Kidney capillary endothelial cell (primary cell): ENCODE results near the gene TPCN1.

ENCODE experiments used
- DNase-seq: peaks from one replicate; pipeline ENCODE4 v3.0.0-alpha.2; 2018; ENCODE audit warnings: low spot score

The TPCN1 gene

GRCh38 chr12:113339540-113339939, 118.3 kb downstream of the TPCN1 start:
- DNase-seq = no peak

DNA sequence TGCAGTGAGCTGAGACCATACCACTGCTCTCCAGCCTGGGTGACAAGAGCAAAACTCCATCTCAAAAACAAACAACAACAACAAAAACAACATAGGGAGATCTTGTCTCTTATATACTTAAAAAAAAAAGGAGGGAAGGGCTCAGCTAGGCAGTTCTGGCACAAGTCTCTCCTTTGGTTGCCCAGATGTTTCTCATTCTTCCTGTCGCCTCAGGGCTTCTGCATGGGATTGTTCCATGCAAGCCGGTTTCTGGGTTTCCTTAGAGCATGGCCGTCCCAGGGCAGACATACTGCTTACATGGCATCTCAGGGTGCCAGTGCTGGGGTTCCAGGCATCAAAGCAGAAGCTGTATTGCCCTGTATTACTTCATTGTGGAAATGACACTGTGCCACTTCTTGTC, 118.8 kb downstream of the TPCN1 start:
- no peak for DNase-seq

DNA sequence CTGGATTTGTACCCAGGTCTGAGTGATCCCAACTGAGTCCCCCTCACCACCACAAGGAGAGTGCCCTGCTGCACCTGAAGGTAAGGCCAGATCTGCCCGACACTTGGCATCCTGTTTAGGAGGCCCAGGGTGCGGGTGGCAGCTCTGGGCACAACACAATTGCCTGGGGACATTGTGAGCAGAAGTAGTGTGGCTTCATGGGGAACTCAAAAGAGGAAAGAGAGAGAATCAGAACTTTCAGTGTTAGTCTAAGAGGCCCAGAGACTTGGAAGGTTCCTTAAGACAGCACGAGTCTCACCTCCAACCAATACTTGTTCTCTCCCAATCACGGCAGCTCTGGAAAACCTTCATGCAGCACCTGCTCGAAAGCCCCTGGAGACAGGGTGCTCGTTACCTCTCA, 120.3 kb downstream of the TPCN1 start:
- DNase-seq = no peak

- DNase-seq = no peak
Measured at GRCh38 chr12:113345318-113345717, 124.1 kb downstream of the TPCN1 start.

- no peak for DNase-seq
Measured at GRCh38 chr12:113346353-113346752, 125.1 kb downstream of the TPCN1 start.

- DNase-seq = no peak
Measured at GRCh38 chr12:113347107-113347506, 125.8 kb downstream of the TPCN1 start.

GRCh38 chr12:113347892-113348291, 126.6 kb downstream of the TPCN1 start:
- DNase-seq = no peak
